GM18517 (cell line): ENCODE data around the gene ERC1.

Experiments
- ATAC-seq: cut with Tn5 transposase; IDR thresholded peaks from one replicate; pipeline ENCODE4 v1.9.1; 2021; ENCODE audit warnings: mild to moderate bottlenecking, moderate library complexity; ENCODE audit not compliant: unreplicated experiment

The ERC1 gene

DNA sequence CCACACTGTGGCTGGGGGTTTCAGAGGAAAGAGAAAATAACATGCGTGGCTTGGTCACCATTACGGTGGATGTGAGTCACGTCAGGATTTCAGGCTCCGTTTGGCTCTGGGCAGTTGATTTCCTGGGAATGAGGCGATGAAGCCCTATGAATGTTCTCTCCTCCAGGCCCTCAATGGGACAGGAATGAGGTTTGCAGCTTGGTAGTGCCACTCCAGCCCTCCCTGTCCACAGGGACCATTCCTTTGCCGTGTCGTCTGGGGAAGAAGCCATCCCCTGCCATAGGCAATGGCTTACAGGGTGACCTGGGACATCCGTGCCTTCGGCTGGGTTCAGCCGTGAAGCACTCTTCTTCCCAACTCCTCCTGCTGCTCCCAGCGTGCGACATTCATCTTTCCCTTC lies 508.3 kb downstream of the ERC1 start:
- no peak for ATAC-seq

DNA sequence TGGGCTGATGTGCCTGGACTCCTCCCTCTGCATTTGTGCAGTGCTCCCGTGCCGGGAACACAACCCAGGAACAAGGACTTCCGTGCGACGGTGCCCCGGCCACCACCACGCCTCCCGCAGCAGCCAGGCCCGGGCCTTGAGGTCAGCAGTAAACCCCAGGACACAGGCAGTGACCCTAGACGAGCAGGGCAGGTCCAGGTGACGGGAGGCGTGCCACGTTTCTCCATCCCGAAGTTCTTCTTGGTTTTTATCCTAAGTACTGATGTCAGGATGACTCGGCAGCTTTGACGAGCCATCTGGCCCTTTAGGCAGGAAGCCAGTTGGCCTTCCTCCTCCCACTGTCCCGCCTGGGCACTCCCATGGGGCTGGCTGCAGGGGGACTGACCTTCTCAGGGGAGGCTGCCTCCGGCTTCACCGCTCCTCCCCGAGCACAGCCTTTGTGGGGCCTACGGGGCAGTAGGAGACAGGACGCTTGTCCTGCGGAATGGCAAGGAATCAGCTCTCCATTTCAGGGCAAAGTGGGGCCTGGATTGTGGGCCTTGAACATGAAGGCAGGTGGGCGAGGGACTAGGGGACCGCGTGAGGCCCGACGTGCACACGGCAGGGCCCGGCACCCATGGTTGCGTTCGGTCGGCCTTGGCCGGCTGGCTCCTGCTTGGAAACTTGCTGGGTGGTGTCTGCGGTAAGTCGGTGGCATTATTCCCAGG lies 509.2 kb downstream of the ERC1 start:
- no peak for ATAC-seq

DNA sequence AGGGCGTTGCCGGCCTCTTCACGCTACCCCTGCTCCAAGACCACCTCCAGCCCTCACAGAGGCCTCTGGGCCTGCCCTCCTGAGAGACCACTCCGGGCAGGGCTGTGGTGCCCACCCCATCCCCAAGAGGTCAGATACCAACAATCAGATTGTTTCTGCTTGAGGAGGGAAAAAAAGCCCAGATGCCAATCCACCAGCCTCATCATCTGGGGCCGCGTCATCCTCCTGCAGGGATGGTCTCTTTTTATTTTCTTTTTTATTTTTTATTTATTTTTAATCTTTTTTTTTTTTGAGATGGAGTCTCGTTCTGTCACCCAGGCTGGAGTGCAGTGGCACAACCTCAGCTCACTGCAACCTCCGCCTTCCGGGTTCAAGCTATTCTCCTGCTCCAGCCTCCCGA lies 510.0 kb downstream of the ERC1 start:
- ATAC-seq, result no peak

DNA sequence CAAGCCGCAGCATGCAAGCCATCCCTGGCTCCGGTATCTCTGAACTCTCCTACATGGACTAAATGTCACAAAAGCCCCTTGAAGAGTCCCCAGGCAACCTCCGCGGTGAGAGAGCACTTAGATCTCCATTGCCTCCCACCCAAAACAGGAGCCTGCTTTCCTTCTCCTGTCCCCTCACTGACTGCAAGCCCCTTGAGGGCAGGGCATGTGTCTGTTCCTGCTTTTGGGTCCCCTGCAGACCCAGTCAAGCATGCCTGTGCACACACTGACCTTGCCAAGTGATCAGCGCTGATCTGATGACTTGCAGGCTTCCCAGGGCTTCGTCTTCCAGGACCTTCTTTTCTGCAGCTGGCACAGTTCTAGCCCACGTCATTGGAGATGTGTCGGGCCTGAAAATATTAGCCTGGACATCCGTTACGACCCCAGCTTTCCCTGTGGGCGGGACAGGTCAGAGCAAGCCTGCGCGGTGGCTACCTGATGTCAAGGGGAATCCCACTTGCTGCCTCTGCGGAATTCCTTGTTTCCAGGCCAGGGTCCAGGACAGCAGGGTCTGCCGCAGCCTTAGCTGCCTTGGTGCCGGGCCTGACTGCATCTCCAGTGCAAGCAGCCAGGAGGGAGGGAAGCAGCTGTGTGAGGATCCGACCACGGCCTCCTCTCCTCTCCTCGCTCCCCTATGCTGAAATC lies 510.8 kb downstream of the ERC1 start:
- no peak for ATAC-seq

DNA sequence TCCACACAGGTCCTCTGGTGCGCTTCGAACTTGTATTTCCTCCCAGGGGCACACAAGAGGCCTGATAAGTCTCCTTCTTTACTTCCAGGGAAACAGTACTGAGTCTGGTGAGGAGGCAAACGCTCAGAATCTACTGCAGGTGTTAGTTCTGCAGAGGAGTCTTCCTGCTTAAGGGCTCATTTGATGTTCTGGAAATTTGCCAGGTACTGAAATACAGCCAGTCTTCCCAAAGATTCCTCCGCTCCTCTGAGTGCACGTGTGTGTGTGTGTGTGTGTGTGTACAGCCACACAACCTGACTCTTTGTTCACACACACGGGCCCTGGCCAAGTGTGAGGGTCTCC lies 511.3 kb downstream of the ERC1 start:
- ATAC-seq, result no peak

DNA sequence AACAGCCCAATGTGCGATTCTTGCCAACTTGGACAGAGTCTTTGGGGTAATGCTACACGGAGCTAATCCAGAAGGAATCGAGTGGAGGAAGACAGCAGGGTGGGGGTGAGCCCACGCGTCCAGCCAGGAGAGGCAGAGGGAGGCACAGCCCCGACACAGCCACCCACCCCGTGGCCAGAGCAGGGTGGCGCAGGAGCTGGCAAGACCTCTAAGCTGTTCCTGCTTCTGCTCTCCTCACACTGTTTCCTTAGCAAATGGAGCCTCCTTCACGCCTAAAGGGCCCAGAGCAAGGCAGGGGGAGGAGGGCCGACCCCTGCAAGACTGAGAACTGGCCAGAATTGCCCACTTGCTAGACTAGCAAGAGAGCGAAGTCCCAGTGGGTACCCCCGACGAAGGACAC lies 511.8 kb downstream of the ERC1 start:
- no peak for ATAC-seq

DNA sequence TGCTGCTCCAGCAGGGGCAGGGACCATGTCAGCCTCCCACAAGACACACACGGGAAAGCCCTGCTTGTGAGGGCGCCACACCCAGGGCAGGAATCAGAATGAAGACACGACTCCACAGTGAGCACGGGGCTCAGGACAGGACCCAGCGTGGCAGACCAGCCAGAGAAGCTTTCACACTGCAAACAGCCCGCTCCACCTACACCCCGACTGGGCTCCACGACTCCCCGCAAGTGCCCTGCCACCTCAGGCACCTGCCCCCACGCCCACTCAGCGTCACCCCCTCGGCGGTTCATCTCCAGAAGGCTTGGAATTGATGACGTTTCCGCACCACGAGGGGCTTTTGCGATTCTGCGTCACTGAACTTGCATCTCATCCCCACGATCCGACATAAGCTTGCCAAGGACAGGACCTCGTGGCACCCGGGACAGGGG lies 512.3 kb downstream of the ERC1 start:
- no peak for ATAC-seq

DNA sequence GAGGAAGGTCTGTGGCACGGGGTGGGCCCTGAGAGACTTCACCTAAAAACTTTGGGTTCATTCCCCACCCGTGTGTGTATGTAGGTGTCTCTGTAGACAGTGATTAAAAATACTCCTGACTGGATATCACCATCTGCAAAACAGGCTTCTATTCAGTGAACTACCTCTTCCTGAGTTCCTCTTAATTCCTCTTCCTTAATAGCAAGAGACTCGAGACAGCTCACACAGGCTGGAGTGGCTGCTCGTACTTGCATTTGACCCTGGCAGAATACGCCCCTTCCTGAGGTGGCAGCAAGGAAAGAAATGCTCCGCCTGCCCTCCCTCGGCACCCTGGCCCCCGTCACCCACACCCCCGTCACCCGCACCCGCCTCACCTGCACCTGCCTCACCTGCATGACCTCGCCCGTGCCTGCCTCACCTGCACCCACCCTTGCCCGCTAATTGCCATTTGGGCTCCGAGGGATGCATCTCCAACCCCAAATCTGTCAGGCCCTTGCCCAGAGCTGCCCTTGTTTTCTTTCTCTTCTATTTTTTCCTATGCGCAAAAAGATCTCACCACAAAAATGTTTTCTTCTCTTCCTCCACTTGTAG lies 513.4 kb downstream of the ERC1 start:
- ATAC-seq, result no peak

DNA sequence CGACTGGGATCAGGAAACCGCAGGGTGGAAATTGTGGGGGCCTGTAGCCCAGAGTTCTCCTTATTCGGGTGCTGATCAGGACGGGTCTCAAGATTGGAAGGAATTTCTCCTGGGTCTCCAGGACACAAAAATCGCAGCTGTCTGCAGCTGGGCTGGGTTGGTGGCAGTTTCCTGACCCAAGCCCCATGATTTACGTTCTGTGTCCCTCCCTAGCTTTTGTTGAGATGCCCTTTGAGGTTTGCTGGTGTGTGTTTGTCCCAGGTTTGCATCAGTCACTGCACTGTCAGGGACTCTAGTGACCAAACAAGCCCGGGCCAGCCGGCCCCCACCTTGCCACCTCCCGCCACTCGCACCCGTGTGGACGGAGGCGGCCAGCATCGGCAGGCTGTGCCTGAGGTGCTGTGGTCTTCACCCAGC lies 513.9 kb downstream of the ERC1 start:
- no peak for ATAC-seq

DNA sequence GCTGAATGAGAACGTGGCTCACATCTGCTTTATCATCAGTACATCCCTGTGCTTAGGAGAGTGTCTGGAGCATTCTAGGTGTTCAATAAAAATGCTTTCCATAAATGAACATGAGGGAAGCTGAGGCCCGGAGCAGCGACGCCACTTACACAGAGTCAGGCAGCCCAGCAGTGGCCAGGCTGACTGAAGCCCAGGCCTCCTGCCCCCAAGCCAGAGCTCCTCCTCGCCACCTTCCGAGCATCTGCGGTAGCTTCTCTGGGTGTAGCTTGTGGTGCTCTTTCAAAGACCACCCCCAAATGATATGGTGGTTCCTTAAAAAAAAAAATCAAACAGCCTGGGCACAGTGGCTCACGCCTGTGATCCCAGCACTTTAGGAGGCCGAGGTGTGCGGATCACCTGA lies 514.6 kb downstream of the ERC1 start:
- ATAC-seq, result no peak

DNA sequence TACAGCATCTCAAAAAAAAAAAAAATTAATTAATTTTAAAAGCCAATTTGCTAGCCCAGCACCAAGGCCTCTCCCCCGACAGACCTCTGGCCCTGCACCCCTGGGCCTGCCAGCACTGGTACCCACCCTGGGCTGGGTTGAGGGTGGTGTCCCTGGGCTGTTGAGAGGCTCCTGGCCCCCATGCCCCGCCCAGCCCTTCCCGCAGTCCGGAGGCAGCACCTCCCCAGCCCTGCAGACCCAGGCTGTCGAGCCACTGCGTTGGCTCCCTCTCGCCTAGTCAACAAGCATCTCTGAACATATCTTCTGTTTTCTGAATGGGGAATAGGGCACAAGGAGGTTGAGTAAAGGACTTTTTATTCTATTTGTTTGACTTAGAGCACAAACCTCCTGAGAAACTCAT lies 516.3 kb downstream of the ERC1 start:
- no peak for ATAC-seq

DNA sequence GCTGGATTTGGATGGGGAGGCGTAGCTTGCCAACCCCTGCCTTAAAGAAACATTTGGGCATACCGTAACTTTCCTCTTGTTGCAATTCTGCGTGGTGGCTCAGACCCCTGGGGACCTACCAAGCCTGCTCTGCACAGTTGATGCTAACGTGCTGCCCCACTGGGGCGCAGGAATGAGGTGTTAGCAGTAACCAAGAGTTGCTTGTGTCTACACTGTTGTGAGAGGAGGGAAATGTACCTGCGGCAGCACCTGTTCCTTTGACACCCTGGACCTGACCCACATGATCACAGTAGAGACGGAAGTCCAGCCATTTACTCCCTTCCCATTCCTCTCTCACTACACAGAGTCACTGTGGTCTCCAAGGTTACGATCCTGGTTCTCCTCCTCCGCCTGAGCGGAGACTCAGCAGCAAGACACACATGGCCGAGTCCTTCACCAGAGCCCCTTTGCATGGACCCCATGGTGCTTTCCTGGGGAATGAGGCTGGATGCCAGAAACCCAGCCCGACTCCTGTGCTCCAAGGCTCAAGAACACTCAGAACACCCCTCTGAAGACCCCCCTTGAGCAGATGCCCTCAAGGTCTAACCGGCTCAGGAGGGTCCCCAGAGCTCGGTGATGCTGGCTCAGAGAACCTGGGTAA lies 518.5 kb downstream of the ERC1 start:
- ATAC-seq, result no peak

DNA sequence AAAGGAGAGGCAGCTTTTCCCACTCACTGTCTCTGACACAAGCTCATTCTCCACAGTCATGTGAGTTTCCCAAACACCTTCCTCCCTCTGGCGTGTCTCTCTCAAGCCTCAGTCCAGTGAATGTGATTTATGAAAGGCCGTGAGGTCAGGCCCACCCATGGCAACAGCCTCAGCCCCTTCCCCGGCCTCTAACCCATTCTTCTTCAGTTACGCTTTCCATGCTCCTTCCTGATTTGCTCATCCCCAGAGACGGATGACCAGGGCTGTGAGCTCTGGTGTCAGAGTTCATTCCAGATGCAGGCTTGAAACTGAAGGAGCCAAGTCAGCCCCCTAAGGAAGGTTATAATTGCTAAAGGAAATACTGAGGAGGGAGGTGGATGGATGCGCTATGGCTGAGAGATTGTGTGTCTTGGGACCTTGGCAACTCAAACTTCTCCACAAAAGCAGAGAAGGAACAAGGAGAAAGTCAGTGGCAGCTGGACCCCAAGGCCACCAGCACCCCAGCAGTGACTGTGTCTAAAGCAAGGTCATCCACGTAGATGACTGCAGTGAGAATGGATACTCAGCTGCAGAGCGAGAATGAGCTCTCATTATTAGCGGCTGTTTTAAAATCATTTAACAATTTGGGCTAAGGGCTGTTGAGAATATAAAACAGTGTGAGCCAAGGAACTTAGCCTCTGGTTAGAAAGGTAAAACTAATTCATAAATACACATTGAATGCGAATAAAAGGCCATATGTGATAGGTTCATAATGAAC lies 519.2 kb downstream of the ERC1 start:
- ATAC-seq, result no peak

DNA sequence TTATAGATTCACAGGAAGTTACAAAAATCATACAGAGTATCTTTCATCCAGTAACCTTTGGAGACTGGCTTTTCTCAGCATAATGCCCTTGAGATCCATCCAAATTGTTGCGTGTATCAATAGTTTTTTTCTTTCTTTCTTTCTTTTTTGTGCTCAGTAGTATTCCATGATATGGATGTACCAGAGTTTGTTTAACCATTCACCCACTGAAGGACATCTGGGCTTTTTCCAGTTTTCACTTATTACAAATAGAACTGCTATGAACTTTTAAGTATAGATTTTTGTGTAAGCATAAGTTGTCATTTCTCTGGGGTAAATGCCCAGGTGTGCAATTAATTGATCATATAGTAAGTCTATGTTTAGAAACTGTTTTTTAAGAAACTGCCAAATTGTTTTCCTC lies 524.0 kb downstream of the ERC1 start:
- ATAC-seq, result no peak

DNA sequence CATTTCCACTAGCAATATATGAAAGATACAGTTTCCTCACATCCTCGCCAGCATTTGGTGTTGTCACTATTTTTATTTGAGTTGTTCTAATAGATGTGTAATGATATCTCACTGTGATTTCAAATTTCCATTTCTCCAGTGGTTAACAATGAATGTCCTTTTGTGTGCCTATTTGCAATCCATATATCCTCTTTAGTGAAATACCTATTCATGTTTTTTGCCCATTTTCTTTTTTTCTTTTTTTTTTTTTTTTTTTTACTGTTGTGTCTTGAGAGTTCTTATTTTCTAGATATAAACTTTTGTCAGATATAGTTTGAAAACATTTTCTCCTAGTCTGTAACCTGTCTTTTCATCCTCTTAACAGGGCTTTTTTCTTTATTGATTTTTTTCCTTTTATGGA lies 524.4 kb downstream of the ERC1 start:
- ATAC-seq, result no peak

DNA sequence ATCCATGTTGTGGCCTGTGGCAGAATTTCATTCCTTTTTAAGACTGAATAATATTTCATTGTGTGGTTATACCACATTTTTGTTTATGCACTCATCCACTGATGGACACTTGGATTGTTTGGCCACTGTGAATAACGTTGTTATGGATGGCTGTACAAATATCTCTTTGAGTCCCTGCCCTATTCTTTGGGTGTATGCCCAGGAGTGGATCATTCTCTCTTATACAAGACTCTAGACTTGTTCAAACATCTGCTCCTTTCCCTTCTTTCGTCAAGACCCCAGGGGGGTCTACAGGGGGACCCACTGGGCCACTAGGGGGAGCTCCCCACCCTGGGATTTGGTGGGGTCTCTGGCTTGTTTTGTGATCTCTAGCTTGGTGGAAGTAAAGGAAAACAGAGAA lies 526.0 kb downstream of the ERC1 start:
- no peak for ATAC-seq

DNA sequence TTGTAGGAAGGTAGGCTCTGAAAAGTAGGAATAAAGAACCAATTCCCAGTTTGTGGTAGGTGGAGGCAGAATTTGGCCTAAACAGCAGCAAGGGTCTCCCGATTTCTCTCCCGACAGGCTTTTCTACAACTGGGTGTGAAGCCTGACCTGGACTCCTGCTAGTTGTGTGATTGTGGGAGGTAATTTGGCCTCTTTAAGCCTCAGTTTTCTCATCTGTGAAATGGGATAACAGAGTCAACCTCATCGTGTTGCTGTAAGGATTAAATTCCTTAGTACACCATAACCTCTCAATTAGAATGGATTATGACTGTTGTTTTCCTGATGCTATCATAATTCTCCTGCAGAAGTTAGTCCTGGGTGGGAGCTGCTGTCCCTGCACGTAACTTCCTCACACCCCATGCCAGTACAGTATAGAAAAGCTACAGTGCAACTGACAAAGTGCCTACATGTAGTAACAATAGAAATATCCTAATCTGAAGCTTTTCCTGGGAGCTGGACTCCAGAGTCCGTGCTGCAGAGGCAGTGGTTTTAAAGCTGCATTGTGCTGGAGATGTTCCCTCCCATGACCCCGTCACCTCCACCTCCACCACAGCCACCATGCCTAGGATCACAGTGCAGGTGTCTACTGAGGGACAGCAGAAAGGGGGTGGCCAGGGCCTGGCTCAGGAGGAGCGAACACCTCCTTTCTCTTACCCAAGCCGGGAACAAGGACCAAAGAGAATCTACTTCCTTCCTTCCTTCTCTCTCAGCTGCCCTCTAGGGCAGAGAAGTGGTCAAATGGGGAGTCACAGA lies 526.9 kb downstream of the ERC1 start:
- ATAC-seq, result no peak

DNA sequence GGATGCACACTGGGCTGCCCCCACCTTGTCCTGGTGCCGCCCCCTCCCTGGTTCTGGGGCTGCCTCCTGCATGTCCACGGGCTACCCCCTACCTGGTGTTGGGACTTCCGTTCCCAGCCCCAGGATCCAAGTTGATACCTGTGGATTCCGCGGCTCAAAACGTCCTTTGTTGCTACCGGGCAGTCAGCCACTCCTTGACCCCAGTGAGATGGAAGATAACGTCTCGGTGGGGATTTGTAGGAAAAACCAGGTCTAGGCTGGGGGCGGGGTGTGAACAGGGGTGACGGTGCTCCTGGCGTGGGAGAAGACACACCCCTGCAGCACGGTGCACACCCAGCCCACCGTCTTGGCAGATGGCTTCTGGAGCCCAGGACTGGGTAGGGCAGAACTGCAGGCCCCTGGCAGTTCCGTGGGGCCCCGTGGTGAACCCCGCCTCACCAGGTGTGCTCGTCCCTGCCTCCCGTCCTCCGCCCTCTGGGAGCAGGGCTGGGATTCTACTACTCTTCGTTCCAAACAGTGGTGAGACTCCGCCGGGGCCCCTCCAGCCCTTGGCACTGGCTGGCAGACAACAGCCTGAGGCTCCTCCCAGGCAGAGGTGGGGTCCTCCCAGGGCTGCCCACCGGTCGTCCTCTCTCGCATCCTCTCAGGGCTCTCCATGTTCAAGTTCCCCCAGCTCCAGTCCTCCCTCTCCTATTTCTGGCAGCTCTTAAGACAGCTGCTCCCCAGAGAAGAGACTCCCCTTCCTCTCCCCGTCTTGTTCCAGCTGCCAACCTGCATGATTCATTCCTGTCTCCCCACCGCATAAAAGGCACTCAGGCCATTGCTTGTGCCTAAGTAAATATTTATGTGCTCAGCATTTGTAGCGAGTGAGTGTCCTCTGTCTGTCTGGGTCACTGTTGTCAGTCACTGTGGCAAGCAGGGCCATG lies 527.8 kb downstream of the ERC1 start:
- no peak for ATAC-seq

DNA sequence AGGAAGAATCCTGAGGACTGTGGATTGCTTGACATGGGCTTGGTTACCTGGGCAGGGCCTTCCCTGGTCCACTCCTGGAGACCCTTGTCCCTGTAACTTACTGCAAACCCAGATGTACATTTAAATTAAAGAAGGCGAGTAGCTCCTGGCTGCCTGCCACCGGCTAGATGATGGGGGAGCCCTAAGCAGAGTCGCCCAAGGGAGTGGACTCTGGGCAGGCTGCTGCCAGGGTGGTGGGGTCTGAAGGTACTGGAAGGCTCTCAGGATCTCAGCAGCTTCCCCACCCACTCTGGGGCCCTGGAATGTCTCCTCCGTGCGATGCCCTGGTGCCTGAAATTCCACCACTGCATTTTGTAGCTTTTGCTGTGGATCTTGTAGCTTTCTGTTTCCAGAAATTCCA lies 528.6 kb downstream of the ERC1 start:
- no peak for ATAC-seq
